Measurements from ENCODE around the gene TSPAN15. TPM values are rescaled to one million over a fixed set of nuclear protein-coding genes. Genes with fewer than 3 reads are reported as not detected.
"Not testable (repeated sequence)": the region's sequence is repeated elsewhere in the genome, so short reads cannot be mapped to it uniquely, and the experiment has no call there.

Gene TSPAN15
- total RNA-seq, 2 donors from 2014 or later, result 1.3 to 1.9 TPM

DNA sequence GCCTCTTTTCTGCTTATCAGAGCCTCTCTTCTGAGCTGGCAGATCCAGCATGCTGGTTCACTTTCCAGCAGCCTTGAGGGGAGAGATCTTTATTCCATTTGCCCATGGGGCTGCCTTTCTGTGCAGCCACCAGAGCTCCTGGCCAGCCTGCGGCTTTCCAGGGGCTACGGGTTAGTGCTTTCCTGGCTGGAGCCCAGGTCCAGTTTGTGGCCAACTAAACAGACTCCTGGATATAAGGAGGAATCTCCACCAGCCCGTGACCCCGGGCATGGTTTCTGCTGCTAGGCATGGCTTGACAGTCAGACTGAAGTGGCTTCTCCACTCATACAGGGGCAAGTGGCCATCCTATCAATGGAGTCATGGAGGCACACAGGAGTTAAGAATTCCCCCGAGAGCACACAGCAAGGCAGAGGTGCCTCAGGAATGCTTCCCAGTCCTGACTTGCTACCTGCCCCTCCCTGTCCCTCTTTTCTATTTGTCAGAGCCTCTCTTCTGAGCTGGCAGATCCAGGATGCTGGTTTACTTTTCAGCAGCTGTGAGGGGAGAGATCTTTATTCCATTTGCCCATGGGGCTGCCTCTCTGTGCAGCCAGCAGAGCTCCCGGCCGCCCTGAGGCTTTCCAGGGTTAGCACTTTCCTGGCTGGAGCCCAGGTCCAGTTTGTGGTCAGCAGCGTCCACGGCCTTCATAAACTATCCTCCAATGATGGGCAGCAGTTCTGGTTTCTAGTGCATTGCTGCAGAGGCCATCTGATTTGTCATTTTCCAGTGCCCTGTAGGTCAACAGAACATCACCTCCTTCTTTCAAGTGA lies 35.9 kb downstream of the TSPAN15 start:
- peak overlapping the region in 1 of 2 donors; percentile 50 for H3K27ac Mint-ChIP-seq
- no peak for DNase-seq (ENCODE audit: low spot score in 2 of 2)
- H3K9me3 Mint-ChIP-seq, result peaks cover 8 to 13% of the 10 kb centered on the region in 2 donors
- peaks cover 11 to 14% of the 10 kb centered on the region in 2 donors for H3K36me3 Mint-ChIP-seq
- no peak for ATAC-seq

DNA sequence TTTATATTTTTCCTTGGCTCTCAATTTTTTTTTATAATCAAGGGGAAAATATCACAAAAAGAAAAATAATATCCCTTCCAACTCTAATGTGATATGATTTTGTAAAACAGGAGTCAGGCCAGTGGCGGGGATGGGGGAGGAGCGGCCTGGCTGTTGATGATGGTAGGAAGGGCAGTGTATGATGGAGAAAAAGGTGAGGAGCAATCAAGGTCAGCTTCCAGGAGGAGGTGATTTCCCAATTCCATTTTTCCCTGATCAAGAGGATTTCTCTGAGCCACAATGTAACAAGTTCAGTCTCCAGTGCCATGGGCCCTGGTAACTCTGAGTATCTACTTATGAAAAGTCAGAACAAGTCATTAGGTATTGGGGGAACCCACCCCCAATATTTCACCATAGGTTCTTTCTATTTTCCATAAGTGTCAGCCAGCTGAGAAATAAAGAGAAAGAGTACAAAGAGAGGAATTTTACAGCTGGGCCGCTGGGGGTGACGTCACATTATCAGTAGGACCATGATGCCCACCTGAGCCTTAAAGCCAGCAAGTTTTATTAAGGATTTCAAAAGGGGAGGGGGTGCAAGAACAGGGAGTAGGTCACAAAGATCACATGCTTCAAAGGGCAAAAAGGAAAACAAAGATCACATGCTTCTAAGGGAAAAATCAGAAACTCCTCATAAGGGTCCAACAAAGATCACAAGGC lies 37.0 kb downstream of the TSPAN15 start:
- H3K9me3 Mint-ChIP-seq, result peaks cover 8 to 13% of the 10 kb centered on the region in 2 donors
- ATAC-seq; DNase-seq (ENCODE audit: low spot score in 2 of 2); H3K27ac Mint-ChIP-seq: not testable (repeated sequence)
- peaks cover 11 to 14% of the 10 kb centered on the region in 2 donors for H3K36me3 Mint-ChIP-seq

DNA sequence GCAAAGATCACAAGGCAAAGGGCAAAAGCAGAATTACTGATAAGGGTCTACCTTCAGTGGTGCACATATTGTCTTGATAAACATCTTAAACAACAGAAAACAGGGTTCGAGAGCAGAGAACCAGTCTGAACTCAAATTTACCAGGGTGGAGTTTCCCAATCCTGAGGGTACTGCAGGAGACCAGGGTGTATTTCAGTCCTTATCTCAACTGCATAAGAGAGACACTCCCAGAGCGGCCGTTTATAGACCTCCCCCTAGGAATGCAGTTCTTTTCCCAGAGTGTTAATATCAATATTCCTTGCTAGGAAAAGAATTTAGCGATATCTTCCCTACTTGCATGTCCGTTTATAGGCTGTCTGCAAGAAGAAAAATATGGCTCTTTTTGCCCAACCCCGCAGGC lies 37.6 kb downstream of the TSPAN15 start:
- H3K27ac Mint-ChIP-seq, ATAC-seq: not testable (repeated sequence)

DNA sequence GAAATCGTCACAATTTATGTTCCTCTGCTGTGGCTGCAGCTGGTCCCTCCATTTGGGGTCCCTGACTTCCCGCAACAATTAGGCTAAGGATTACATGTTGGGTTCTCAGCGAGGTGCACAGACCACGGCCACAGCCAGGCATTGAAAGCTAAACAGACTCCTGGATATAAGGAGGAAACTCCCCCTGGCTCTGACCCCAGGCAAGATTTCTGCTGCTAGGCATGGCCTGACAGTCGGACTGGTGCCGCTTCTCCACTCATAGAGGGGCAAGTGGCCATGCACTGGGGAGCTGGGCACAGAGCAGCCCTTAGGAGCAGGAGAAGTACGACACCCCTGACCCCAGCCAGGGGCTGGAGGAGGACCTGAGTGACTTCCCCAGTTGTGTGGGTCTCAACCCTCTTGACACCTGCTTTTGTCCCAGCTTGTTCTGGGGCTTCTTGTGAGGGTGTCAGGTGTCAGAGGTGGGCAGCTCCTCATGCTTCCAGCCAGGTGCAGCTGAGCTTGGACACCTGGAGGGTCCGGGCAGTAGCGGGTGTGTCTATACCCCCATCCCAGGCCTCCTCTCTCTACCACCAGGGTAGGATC lies 38.3 kb downstream of the TSPAN15 start:
- Mint-ChIP-seq H3K36me3 (peaks cover 11 to 14% of the 10 kb centered on the region in 2 donors), H3K9me3 (peaks cover 8 to 13% of the 10 kb centered on the region in 2 donors), H3K27ac (no peak overlapping the region)
- ATAC-seq (no peak), DNase-seq (ENCODE audit: low spot score in 2 of 2) (peak in 1 of 2 donors; percentile 33)

More for the DNA sequence above, 37.6 kb downstream of the TSPAN15 start:
- DNase-seq (ENCODE audit: low spot score in 2 of 2), result not testable (repeated sequence)
- H3K36me3 Mint-ChIP-seq, result peaks cover 11 to 14% of the 10 kb centered on the region in 2 donors
- H3K9me3 Mint-ChIP-seq, result peaks cover 8 to 13% of the 10 kb centered on the region in 2 donors

DNA sequence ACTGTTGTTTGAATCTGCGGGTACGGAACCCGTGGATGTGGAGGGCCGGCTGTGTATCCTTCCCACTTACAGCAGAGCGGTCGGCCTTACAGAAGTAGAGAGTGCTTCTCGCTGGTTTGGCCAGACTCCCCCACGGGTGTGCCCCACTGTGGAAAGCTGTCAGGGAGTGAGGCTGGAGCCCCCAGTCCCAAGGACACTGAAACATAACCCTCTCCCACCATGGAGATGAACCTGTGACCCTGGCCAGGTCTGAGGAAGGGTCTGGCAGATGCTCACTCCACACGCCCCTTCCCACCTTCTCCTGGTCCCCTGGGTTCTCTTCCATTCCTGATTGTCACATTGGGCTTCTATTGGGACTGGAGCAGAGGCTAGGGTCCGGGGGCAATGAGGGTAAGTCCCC lies 39.6 kb downstream of the TSPAN15 start:
- Mint-ChIP-seq H3K27ac (no peak overlapping the region), H3K36me3 (peaks cover 11 to 14% of the 10 kb centered on the region in 2 donors), H3K9me3 (peaks cover 8 to 13% of the 10 kb centered on the region in 2 donors)
- DNase-seq (ENCODE audit: low spot score in 2 of 2), result peak in 1 of 2 donors; percentile 28
- no peak for ATAC-seq

DNA sequence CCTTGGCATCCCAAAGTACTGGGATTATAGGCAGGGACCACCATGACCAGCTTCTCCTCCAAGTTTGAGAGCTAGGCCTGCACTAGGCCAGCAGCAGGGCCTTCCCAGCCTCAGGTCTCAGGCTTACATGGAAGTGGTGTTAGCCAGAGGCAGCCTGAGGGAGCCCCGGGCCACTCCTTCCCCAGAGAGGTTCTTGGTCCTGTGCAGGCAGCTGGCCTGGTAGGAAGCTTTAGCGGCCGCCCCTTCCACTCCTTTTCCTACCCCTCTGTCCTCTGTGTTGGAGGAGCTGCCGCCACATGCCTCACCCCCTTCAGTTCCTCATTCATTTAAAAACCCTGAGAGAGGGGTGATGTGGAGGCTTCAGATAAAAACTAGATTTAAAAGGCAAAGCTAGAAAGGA lies 40.3 kb downstream of the TSPAN15 start:
- ATAC-seq (no peak), DNase-seq (ENCODE audit: low spot score in 2 of 2) (no peak)
- peaks cover 11 to 14% of the 10 kb centered on the region in 2 donors for H3K36me3 Mint-ChIP-seq
- peaks cover 8 to 13% of the 10 kb centered on the region in 2 donors for H3K9me3 Mint-ChIP-seq
- no peak overlapping the region for H3K27ac Mint-ChIP-seq

DNA sequence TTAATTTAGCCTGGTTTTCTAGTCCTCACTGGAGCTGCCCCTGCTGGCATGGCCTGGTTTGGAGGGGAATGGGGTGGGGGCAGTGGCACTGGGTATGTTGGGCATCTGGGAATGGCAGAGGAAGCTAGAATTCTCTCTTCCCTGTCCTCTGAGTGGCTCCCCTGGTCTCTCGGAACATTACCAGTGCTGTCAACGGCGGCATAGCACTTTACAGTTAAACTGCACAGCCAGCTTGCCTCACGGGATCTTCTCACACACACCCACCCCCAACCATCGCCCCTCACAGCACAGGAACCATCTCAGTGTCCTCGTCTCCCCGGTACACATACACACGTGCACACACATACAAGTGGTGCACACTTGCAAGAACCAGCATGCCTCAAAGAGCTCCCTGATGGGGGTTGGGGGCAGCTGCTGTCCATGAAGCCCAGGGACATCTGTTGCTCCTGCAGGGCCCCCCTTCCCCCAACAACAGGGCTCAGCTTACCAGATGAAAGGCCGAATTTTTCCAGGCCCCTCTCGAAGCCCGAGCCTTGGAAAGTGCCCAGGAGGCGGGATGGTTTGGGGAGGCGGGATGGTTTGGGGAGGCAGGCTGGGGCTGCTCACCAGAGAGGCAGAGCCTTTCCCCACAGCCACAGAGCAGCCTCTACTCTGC lies 41.0 kb downstream of the TSPAN15 start:
- DNase-seq (ENCODE audit: low spot score in 2 of 2), result peak in 1 of 2 donors; percentile 28
- peaks cover 11 to 14% of the 10 kb centered on the region in 2 donors for H3K36me3 Mint-ChIP-seq
- peaks cover 8 to 13% of the 10 kb centered on the region in 2 donors for H3K9me3 Mint-ChIP-seq
- peak overlapping the region in 1 of 2 donors; percentile 33 for H3K27ac Mint-ChIP-seq
- ATAC-seq, result no peak

DNA sequence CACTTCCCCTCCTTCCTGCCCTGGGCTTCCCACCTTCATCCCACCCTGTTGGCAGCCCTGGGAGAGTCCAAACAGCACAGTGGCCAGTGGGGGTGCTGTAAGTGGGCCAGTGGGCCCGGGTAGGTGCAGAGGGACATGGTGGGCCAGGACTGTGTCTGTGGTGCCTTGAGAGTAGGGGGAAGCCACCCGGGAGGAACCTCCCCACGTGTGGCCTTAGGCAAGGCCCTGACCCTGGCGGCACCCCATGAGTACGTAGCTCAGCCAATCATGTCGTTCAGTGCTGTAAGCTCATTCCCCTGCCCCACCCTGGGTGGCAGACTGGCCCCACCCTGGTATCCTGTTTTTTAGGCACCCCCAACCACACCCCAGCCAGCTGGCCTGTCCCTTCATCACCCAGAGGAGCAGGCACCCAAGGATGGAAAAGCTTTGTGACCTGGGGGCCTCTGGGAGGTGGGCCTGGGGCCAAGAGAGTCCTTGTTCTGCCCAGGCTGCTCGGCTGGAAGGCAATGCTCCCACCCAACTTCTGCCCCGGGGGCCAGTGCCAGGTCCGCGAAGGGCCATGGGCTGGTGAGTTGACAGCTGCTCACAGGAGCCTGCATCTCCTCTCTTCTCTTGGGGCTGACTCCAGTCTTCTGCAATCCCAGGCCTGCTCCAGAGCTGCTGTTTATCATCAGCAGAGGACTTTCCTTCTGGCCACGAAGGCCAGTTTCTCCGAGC lies 41.6 kb downstream of the TSPAN15 start:
- DNase-seq (ENCODE audit: low spot score in 2 of 2), result peak in 1 of 2 donors; percentile 51
- peaks cover 8 to 9% of the 10 kb centered on the region in 2 donors for H3K9me3 Mint-ChIP-seq
- no peak overlapping the region for H3K27ac Mint-ChIP-seq
- H3K36me3 Mint-ChIP-seq, result peaks cover 7 to 10% of the 10 kb centered on the region in 2 donors
- ATAC-seq, result no peak

DNA sequence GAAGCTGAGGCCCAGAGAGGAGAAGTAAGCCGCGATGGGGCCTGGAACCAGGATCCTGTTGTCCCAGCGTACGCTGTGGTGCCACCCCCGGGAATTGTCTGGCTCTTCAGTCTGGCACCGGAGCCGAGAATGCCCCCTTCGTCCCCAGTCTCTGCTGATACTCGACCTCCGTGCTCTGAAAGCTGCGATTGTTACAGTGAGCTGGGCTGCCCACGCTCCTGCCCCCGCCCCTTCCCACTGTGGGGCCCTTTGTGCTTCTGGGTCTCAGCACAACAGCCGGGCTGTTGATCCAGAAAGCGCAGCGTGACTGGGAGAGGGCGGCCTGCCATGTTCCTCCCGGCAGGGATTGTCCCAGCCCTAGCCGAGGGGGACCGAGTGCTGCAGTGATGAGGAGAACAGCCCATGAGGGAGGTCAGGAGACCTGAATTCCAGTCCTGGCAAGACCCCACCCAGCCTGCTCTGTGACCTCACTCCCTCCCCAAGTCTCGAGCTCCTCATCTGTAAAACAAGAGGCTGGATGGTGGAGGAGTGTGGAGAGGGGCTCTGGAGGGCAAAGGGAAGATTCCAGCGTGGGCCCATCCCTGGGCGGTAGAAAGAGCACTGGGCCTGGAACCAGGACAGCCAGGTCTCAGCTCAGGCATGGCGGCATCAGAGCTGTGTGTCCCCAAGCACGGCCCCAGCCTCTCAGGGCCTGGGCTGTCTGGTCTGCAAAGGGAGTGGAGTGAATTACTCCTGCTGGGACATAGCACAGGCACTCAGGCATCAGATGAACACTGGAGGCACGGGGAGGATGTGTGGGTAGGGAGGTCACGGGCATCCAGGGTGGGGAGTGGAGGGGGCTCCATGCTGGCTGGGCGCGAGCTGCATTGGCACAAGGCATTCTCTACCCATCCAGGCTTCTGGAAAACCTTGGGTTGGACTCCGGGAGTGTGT lies 43.6 kb downstream of the TSPAN15 start:
- ATAC-seq (no peak), DNase-seq (ENCODE audit: low spot score in 2 of 2) (peak in 1 of 2 donors; percentile 39)
- Mint-ChIP-seq H3K9me3 (no peaks in the 10 kb centered on the region), H3K27ac (no peak overlapping the region), H3K36me3 (no peaks in the 10 kb centered on the region)

DNA sequence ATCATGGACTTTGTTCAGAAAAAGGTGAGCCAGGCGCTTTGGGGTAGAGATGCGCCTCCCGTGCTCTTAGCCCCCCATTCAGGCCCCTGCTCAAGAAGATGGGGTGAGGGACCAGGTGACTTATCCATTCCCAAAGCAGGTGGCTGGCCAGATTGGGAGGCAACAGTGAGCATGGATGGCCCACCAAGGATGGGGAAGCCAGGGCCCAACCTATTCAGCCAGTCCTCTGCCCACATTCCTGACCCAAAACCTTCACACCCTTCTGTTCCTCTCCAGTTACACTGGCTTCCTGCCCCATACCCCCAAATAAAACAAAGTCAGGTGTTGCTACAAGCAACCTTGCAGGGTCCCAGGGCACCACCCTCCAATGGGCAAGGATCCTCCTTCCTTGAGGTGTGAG lies 44.4 kb downstream of the TSPAN15 start:
- H3K9me3 Mint-ChIP-seq, result no peaks in the 10 kb centered on the region
- no peak for ATAC-seq
- H3K27ac Mint-ChIP-seq, result peak overlapping the region in 1 of 2 donors; percentile 2
- DNase-seq (ENCODE audit: low spot score in 2 of 2), result no peak
- H3K36me3 Mint-ChIP-seq, result no peaks in the 10 kb centered on the region

DNA sequence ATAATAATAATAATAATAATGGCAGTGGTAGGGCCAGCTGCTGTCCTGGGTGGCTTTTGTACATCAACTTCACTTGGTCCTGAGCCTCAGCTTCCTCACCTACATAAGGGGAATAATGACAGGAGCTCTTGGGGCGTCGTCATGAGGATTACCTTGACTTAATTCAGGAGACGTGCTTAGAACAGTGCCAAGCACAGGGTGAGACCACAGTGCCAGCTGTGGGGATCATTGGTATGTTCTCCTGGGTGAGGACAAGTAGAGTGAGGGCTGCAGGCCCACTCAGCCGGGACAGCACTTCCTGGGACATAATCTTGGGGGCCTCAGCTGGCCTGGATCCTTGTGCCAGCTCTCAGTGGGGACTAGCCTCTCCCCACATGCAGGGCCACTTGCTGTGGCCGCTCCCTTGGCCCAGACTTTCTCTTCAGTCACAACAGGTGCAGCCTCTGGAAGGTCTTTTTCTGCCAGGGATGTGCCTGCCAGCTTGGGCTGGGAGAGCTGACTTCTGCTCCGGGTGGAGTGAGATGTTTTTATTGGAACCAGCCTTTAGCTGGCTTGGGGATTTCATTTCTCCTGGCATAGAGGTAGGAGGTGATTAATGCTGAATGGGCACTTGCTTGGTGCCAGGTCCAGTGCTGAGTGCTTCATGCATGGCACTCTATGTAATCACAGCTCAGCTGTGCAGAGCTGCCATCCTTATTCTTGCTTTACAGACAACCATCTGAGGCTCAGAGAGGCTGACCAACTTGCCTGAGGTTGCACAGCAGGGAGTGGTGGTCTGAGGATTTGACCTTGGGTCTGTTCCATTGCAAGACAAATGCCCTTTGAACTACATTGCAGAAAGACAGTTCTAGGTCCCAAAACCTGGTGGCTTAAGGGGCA lies 45.3 kb downstream of the TSPAN15 start:
- Mint-ChIP-seq H3K27ac (no peak overlapping the region), H3K36me3 (no peaks in the 10 kb centered on the region), H3K9me3 (no peaks in the 10 kb centered on the region)
- no peak for ATAC-seq
- DNase-seq (ENCODE audit: low spot score in 2 of 2), result peak in 1 of 2 donors; percentile 46

DNA sequence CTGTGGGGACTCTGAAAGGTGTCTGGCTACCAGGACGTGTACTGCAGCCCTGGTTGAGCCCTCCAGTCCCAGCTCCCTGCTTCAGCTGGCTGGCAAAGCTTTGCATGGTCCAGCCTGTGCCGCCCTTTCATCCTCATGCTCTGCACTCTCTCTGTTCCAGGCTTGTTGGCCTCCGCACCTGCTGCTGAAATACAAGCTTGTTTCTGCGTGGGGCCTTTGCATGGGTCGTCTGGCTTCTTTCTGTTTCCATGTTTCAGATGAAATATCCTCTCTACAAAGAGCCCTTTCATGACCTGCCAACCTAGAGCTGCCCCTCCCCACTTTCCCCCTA lies 45.9 kb downstream of the TSPAN15 start:
- Mint-ChIP-seq H3K36me3 (no peaks in the 10 kb centered on the region), H3K27ac (no peak overlapping the region), H3K9me3 (no peaks in the 10 kb centered on the region)
- DNase-seq (ENCODE audit: low spot score in 2 of 2) (peak in 1 of 2 donors; percentile 21), ATAC-seq (no peak)

DNA sequence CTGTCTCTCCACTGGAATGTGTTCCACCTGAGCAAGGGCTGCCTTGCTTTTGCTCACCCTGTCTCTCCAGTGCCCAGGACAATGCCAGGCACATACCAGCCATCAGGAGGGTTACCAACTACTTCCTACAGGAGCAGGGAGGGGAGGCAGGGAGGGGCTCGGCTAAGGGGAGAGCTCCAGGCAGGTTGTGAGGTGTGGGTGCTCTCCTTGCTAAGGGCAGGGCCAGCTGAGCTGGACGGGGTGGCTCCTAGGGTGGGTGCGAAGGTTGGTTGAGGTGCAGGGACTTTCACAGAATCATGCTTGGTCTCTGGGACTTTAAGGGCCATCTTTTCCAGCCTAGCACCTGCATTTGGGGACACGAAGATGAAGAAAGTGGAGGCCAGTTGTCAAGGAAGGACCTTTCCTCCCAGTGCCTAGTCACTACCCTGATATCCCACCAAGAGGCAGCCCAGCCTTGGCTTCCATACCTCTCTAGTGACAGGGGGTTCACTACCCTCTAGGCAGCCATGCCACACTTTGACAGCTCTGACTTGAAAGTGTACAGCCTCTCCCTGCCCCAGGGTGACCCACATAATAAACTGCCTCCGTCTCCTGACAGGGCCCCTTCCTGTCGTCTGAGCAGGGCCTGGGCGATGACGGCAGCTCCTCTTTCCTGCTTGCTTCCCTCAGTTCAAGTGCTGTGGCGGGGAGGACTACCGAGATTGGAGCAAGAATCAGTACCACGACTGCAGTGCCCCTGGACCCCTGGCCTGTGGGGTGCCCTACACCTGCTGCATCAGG lies 46.5 kb downstream of the TSPAN15 start:
- H3K27ac Mint-ChIP-seq, result peak overlapping the region in 1 of 2 donors; percentile 55
- DNase-seq (ENCODE audit: low spot score in 2 of 2) (peak in 1 of 2 donors; percentile 28), ATAC-seq (no peak)
- no peaks in the 10 kb centered on the region for H3K9me3 Mint-ChIP-seq
- H3K36me3 Mint-ChIP-seq, result no peaks in the 10 kb centered on the region
